HG03159 (cell line): ENCODE results near the gene ALPG.
"Not testable (repeated sequence)": the region's sequence is repeated elsewhere in the genome, so short reads cannot be mapped to it uniquely, and the experiment has no call there.

Source experiments
- ATAC-seq: cut with Tn5 transposase; IDR thresholded peaks from one replicate; pipeline ENCODE4 v1.9.1; 2021; ENCODE audit warnings: mild to moderate bottlenecking, moderate library complexity; ENCODE audit not compliant: unreplicated experiment

The ALPG gene

GRCh38 chr2:232394431-232394830, 12.2 kb upstream of the ALPG start:
- ATAC-seq, result not testable (repeated sequence)

DNA sequence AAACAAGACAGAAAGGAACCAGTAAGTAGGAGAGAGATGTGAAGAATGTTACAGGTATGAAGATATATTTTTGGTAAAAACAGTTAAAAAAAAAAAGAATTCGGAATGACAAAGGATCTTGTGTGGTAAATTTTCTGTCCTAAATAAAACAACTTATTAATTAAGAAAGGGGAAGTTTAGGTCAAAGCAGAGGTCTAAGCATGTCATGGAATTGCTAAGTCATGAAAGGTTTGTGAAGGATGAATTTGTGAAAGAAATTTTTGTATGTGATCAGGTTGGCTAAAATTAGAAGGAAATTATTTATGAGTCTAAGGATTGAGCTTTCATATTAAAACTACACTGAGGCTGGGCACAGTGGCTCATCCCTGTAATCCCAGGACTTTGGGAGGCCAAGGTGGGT, 11.1 kb upstream of the ALPG start:
- ATAC-seq, result no peak

DNA sequence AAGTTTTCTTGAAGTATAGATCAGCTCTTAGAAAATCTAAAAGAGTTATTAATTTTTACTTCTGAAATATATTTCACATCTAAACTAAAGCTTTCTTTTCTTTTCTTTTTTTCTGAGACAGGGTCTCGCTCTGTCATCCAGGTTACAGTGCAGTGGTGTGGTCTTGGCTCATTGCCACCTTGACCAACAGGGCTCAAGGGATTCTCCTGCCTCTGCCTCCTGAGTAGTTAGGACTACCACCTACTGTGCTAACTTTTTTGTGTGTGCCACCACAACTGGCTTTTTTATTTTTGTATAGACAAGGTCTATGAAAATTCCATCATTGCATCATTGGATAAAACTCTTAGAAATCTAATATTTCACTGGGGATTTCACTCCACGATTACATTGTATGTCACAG, 10.0 kb upstream of the ALPG start:
- no peak for ATAC-seq

DNA sequence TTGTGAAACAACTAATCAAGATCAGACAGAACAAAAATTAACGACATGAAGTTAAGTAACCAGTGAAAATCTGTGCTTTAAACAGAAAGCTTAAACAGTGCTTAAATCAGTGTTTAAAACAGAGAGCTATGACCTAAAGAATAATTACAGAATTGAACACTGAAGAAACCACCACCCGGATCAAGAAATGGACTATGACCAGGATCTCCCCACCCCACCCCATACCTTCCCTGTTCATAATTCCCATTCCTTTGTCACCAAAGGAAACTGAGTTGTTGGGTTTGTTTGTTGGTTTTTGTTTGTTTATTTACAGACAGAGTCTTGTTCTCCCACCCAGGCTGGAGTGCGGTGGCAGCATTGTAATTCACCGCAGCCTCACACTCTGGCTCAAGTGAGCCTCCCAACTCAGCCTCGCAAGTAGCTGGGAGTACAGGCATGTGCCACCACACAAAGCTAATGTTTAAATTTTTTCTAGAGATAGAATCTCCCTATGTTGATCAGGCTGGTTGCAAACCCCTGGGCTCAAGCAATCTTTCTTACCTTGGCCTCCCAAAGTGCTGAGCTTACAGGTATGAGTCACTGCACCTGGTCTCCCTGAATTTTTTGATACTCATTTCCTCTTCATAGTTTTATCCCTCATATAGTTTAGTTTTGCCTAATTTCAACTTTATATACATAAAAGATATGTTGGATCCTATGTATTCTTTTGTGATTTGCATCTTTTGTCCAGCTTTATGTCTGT, 8.2 kb upstream of the ALPG start:
- no peak for ATAC-seq

- no peak for ATAC-seq
Measured at GRCh38 chr2:232400256-232401015, 6.2 kb upstream of the ALPG start.

- ATAC-seq, result no peak
Measured at GRCh38 chr2:232402518-232402917, 4.1 kb upstream of the ALPG start.

DNA sequence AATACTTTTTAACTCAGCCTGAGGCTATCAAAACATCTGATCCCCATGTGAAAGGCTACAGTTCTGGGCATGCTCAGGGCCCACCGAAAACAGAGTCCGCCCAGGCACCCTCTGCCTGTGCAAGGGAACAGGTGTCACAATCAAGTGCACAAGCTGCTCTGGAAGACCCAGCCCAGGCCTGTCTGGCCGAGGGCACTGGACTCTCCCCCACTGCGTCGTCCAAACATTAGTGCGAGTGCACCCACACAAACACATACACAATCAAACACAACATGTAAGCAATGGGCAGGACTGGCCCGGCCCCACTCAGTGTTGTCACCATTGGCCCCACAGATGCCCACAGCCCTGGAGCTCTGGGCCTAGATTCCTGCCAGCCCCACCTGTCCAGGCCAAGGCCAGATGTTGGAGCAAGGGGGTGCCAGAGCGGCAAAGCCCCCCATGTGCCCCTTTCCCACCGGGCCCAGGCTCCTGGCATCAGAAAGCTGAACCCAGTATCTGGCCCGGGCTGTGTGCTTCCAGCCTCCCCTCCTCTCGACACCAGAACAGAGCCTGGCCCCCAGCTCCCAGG, 617 bp upstream of the ALPG start:
- no peak for ATAC-seq

DNA sequence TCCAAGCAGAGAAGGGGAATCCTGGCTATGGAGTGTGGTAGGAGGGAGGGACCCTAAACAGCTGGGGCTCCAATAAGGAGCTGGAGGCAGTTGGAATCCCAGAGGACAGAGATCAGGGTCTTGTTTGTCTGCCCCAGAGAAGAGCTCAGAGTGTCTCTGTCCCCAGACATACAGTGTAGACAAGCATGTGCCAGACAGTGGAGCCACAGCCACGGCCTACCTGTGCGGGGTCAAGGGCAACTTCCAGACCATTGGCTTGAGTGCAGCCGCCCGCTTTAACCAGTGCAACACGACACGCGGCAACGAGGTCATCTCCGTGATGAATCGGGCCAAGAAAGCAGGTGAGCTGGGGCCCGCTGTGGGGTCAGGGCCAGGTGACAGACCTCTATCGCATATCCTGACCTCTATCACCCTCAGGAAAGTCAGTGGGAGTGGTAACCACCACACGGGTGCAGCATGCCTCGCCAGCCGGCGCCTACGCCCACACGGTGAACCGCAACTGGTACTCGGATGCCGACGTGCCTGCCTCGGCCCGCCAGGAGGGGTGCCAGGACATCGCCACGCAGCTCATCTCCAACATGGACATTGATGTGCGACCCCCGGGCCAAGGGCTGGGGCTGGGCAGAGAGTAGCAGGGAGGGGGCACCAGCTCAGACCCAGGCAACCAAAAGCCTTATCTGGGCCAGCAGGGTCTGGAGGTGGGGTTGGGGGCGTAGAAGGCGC, 945 bp downstream of the ALPG start:
- ATAC-seq, result not testable (repeated sequence)

DNA sequence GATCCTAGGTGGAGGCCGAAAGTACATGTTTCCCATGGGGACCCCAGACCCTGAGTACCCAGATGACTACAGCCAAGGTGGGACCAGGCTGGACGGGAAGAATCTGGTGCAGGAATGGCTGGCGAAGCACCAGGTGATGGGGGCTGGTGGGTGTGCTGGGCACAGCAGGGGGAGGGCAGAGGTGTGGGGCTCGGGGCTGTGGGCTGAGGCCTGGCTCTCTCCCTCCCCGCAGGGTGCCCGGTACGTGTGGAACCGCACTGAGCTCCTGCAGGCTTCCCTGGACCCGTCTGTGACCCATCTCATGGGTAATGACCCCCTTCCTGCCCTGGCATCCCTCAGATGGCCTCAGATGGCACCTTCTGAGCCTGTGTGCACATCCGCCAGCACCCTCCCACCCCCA, 1.6 kb downstream of the ALPG start:
- ATAC-seq, result not testable (repeated sequence)

DNA sequence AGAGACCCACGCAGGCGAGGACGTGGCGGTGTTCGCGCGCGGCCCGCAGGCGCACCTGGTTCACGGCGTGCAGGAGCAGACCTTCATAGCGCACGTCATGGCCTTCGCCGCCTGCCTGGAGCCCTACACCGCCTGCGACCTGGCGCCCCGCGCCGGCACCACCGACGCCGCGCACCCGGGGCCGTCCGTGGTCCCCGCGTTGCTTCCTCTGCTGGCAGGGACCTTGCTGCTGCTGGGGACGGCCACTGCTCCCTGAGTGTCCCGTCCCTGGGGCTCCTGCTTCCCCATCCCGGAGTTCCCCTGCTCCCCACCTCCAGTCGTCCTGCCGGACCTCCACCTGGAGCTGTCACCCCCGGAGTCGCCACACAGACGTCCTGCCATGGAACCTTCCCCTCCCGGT, 3.0 kb downstream of the ALPG start:
- not testable (repeated sequence) for ATAC-seq

DNA sequence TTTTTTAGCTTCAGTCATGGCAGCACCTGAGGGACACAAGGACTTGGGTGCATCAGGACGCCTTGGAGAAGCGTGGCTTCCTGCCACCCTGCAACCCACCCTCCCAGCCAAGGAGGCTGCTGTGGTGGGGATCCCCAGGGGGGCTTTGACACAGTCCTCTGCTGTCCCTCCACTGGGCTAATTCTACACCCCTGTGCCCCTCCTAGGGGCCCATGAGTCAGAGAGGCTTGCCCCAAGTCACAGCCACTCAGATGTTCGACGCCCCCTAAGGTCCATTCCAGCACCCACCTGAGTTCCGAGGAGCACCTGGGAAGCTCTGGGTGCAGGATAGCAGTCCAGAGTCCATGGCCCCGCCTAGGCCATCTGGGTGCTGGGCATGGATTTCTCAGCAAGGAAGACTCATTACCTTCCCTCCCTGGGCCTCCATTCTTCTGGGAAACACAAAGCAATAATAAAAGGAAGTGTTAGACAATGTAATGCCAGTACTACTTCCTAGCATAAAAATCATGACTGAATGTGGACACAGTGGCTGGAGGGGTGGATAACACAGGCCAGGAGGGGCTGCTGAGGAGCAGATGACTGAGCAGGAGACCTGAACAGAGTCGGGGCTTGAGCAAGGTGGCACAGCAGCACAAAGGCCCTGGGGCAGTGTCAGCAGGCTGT, 3.7 kb downstream of the ALPG start:
- no peak for ATAC-seq

DNA sequence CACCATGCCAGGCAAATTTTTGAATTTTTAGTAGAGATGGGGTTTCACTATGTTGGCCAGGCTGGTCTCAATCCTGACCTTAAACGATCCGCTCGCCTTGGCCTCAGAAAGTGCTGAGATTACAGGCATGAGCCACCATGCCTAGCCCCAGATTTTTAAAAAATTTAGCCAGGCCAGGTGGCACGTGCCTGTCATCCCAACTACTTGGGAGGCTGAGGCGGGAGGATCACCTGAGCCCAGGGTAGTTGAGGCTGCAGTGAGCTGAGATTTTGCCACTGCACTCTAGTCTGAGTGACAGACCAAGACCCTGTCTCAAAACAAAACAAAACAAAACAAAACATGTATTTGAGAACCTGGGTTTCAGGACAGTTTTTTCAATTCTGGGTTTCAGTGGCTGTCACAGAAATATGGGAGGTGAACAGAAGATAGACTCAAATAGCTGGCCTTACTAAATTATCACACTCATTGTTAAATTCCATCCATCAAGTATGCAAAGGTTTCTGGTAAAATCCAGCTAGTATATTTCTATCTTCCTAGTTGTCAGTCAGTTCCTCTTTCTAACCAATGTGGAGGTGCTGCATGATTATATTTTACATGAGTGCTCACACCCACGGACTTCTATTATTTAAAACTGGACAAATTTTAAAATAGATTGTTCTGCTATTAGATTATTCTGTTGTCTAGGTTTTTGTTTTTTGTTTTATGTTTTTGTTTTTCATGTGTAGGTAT, 5.4 kb downstream of the ALPG start:
- ATAC-seq, result no peak

GRCh38 chr2:232412986-232413385, 6.3 kb downstream of the ALPG start:
- ATAC-seq, result no peak

DNA sequence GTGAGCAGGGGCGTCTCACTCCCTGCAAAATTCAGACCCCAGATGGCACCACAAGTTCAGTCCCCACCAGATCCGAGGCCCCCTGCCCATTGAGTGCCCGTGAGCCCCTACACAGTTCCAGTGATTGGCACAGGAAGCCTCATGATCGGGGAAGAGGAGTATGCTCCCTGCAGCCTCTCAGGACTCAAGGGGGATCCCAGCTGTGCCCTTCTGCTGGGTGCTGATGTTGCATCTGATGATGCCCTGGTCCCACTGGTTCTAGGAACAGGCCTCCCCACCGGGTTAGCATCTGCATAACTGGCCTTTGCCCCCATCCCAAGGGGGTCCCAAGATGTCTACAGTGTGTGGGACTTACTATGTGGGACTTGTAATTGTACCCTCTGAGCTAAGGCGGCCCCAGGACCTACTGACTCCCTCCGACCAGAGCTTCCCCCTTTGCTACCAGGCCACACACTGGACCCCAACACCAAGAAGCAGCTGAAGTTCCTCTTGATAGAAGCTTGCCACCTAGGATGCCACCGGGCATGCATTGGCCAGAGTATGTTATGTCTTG, 8.6 kb downstream of the ALPG start:
- no peak for ATAC-seq

DNA sequence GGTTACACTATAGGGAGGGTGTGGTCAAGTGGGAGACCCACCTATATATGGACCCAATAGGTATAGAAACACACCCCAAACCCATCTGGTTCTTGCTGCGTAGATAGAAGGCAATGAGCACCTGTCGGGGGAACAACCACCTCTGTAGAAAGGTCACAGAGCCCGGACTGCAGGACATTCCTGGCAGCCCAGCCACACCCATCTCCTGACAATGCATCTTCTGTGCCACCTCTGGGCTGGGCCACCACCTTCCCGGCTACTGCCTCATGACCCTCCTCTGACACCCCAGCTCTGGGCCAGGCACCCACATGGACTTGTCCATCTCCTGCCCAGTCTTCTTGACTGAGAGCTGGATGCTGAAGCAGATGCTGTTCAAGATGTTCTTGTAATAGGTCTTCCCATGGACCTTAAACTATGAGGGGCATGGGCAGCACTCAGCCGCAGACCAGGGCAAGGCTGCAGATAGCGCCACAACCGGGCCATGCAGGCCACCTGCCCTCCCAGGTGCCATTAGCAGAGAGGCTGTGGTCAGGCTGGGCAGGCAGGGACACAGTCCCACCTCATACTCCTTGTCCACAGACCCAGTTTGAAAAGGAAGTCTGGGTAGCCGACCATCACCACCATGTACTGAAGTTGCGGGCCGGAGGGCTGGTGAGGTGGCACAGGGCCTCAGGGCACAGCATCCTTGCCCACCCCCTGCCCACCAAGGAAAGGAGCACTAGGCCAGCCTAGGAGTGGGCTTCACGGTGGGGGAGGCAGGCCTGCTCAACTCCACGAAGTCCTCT, 9.3 kb downstream of the ALPG start:
- no peak for ATAC-seq

GRCh38 chr2:232416521-232417470, 10.2 kb downstream of the ALPG start:
- ATAC-seq, result no peak

- ATAC-seq, result no peak
Measured at GRCh38 chr2:232417489-232417888, 10.8 kb downstream of the ALPG start.

GRCh38 chr2:232418056-232418455, 11.4 kb downstream of the ALPG start:
- ATAC-seq, result no peak
